GM13976 (cell line): ENCODE data around the gene PRG3.

Experiments used
- DNase-seq: peaks from one replicate; pipeline ENCODE4 v3.0.0; 2012; ENCODE audit warnings: low spot score
- in situ Hi-C: fragments of 300-500 bp; cut with MboI; formaldehyde crosslinking; loops from one replicate; pipeline ENCODE4 v1.12.0; 2022; ENCODE audit warnings: low sequenced_read_pairs, mixed read lengths, inconsistent platforms; ENCODE audit not compliant: unreplicated experiment
- TF ChIP-seq, protein P1 (sequence below): IDR thresholded peaks from 2 replicates; pipeline ENCODE4 v1.5.1; 2012; ENCODE audit warnings: borderline replicate concordance, mild to moderate bottlenecking; ENCODE audit not compliant: insufficient read depth; ENCODE audit errors: extremely low read depth, missing control alignments, control extremely low read depth

The PRG3 gene

DNA sequence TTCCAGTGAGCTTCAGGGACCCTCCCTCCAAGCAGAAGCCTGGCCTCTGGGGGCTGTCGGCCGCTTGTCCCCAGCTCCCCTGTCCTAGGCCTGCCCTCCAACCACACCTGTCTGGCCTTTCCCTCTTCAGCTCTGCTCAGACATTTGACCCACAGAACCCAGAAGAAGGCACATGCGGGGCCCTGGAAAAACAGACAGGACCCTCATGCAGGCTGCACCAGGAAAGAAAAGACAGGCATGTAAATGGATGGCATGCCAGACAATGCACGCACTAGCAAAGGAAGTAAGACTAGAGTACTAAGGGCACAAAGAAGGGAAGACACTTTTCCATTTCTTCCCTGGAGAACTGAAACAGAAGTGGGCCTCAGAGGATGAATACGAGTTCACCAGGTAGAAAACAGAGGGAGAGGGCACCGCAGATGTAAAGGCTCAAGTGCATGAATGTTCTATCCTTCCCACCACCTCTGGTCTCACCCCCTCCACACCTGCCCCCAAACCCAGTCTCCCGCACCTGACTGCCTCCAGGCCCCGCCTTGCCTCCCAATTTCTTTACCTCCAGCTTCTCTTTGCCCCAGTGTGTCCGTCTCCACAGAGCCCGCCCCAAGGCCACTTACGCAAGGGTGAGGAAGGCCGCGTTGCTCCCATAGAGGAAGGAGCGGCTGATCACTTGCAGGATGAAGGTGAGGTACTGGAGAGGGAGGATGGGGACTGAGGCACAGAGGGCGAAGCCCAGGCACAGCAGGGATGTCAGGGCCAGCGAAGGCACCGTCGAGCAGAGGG lies 28.6 kb upstream of the PRG3 start:
- no peak for DNase-seq
- in situ Hi-C loops: no loop called here
- TF ChIP-seq, protein P1, sequence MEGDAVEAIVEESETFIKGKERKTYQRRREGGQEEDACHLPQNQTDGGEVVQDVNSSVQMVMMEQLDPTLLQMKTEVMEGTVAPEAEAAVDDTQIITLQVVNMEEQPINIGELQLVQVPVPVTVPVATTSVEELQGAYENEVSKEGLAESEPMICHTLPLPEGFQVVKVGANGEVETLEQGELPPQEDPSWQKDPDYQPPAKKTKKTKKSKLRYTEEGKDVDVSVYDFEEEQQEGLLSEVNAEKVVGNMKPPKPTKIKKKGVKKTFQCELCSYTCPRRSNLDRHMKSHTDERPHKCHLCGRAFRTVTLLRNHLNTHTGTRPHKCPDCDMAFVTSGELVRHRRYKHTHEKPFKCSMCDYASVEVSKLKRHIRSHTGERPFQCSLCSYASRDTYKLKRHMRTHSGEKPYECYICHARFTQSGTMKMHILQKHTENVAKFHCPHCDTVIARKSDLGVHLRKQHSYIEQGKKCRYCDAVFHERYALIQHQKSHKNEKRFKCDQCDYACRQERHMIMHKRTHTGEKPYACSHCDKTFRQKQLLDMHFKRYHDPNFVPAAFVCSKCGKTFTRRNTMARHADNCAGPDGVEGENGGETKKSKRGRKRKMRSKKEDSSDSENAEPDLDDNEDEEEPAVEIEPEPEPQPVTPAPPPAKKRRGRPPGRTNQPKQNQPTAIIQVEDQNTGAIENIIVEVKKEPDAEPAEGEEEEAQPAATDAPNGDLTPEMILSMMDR: no peak

DNA sequence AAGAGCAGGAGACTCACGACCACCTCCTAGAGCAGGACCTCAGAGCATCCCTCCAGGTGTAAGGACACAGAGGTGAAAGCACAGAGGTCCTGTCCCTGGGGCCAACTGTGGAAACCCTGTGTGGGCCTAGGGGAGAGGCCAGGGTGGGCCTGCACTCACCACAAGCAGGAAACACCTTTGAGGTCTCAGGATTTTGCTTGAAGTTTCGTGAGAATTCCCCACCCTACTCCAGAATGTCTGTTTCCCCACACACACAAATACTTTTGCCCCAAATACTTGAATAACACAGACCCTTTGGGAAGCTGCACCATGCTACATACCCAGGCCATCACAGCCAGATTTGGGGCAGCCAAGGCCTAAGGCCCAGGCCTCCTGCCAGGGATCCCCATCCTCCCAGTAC lies 27.8 kb upstream of the PRG3 start:
- TF ChIP-seq, protein P1: no peak
- in situ Hi-C loops: no loop called here
- DNase-seq: no peak

DNA sequence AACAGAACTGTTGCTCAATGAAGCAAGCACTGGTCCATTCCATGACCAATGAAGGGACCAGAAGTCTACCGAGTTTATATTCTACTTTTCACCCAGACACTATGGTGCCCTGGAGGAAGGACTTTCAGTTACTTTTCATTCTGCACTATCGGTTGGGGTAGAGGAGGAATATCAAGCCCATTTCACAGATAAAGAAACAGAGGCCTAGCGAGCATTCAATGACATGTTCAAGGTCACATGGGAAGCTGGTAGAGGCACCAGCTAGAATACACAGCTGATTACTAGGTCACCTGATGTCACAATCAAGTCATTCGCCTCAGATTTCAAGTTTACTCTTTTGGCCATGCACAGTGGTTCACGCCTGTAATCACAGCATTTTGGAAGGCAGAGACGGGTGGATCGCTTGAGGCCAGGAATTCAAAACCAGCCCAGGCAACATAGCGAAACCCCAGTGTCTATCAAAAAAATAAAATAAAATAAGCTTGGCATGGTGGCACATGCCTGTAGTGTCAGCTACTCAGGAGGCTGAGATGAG lies 27.1 kb upstream of the PRG3 start:
- no peak for DNase-seq
- in situ Hi-C loops: no loop called here
- TF ChIP-seq, protein P1: no peak

DNA sequence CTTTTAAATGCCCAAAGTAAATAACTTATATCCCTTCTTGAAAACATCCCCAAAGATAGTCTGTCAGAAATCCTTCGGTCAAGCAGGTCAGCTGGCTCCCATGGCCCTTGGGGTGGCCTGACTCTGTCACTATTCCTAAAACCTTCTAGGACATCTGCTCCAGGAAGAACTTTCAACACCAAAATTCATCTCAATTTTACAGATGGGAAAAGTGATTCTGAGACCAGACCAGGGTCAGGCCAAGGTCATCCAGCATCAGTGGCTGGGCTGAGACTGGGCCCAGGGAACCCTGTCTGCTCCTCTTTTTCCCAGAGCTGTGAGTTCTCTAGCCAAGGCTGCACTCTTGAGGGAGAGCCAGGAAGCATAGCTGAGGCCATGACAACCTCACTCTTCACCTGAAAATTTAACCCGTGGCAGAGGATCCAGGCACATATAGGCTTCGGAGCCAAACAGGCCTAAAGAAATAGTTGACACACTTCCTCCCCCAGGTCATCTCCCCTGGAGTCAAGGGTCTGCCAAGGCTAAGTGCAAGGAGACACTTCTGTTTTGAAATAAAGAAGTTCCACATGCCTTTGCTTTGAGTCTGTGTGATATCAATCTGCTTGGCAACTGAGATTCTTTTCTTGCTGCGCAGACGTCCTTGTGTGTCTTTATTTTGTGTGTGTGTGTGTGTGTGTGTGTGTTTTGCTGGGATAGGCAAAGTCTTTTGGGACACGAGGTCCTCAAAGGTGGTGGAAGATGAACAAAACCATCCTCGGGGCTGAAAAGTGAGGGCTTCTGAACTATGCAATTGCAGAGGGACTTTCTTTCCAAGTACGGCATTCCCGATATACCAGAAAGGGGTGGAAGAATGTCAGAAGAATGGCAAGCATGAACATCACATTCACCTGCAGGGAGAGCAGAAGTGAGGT lies 26.3 kb upstream of the PRG3 start:
- in situ Hi-C loops: no loop called here
- TF ChIP-seq, protein P1: no peak
- DNase-seq: no peak

DNA sequence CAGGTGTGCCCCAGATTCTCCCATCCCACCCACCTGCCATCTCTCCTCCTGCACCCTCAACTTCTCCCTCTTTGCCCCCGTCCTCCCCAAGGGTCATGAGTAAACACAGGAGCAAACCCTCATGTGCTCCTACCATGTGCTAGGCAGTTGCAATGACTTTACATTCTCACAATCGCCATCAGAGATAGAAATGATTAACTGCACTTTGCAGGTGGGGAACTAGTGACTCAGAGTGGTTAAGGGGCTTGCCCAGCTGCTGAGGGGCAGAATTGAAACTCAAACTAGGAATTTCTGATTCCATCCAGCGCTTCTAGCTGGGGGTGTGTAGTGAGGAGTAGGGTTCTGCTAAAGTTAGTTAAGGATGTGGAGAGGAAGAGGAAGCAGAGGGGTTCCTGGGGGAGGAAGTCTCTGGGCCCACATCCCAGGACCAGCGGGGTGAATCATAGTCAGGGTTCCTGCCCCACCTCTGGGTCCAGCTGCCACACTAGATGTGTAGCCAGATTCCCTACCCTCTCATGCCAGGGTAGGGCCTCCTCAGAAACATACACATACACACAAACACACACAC lies 25.5 kb upstream of the PRG3 start:
- DNase-seq: peak; percentile 54
- TF ChIP-seq, protein P1: no peak
- in situ Hi-C loops: no loop called here

DNA sequence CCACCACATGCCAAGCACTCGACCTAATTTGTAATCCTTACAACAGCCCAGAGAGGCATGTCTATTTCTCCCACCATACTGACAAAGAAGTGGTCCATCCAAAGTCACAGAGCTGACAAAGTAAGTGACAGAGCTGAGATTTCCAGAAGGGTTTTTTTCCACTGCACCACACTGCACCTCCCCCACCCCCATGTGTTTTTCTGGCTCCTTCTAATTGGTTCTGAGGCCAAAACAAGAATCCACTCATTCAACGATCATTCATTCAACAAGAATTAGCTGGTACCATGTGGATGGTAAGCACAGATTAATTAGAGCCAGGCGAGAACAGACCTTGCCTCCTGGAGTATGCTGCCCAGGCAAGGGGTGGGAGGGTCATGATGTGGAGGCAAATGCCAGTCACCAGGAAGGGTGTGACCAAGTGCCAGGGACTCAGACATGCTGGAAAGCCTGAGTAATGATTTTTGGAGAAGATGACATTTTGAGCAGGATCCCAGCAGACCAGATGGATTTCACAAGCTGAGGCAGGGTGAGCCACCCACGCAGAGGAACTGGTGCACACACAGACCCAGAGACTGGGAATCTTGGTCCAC lies 24.4 kb upstream of the PRG3 start:
- TF ChIP-seq, protein P1: no peak
- no peak for DNase-seq
- in situ Hi-C loops: no loop called here
